ENCODE results near the gene RGMB.

DNA sequence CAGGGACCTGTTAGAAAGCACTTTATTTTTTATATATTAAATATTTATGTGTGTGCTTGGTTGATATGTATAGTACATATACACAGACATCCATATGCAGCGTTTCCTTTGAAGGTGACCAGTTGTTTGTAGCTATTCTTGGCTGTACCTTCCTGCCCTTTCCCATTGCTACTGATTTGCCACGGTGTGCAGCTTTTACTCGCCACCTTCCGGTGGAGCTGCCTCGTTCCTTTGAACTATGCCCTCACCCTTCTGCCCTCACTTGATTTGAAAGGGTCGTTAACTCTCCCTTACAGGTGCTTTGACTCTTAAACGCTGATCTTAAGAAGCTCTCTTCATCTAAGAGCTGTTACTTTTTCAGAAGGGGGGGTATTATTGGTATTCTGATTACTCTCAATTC lies 20.5 kb downstream of the RGMB start:
- no peak for TF ChIP-seq POLR2A (IDR thresholded peaks at IDR 0.05; ENCODE audit: extremely low read depth, insufficient read length)
- TF ChIP-seq, protein P1, sequence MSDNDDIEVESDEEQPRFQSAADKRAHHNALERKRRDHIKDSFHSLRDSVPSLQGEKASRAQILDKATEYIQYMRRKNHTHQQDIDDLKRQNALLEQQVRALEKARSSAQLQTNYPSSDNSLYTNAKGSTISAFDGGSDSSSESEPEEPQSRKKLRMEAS (IDR thresholded peaks at IDR 0.05; ENCODE audit: low read depth, low read length) = no peak

Measured in NB4 (cell line).